ENCODE results near the gene AVEN. TPM values are rescaled to one million over a fixed set of nuclear protein-coding genes. Genes with fewer than 3 reads are reported as not detected.

AVEN gene
- total and polyA plus RNA-seq, 2 of the 8 experiments (the other 6 are each of a cell fraction or from before 2014, with no cell fraction given), result 5.5 to 17.0 TPM

- TF ChIP-seq ATF2 (IDR thresholded peaks at IDR 0.05; ENCODE audit: low read length), result no peak
- no peak for TF ChIP-seq RXRA (IDR thresholded peaks at IDR 0.05; ENCODE audit: insufficient read depth, low read depth, low read length)
- TF ChIP-seq JUN (IDR thresholded peaks at IDR 0.05; ENCODE audit: low read depth, low read length), result no peak
- no peak for TF ChIP-seq CTBP2 (IDR thresholded peaks at IDR 0.05; ENCODE audit: borderline replicate concordance, insufficient read depth, insufficient read length, low read length)
- no peak for TF ChIP-seq MAFK (IDR thresholded peaks at IDR 0.05; ENCODE audit: low read depth, low read length)
- no peak for TF ChIP-seq CEBPB (IDR thresholded peaks at IDR 0.05; ENCODE audit: low read depth, low read length)
- TF ChIP-seq USF2 (IDR thresholded peaks at IDR 0.05; ENCODE audit: low read length), result no peak
- ChIA-PET POLR2A (ENCODE audit: partially characterized antibody) (no interaction called here), CTCF (ENCODE audit: partially characterized antibody) (interaction anchor here (0.6 kb wide), 1 partner anchor 1792 kb away, joined by 4 read pairs; no protein-coding TSS in a partner anchor)
- Histone ChIP-seq H2AK5ac (ENCODE audit: low read depth, low read length) (no peak overlapping the region), H3K9me3 (ENCODE audit: insufficient read depth in 2 of 2, low read depth in 1 of 2, low read length in 1 of 2) (no peaks in the 10 kb centered on the region), H2BK12ac (ENCODE audit: low read depth, low read length) (no peak overlapping the region), H4K91ac (replicated peaks; ENCODE audit: insufficient read length, low read length) (no peak overlapping the region), H4K5ac (ENCODE audit: insufficient read length, low read depth, low read length) (no peak overlapping the region), H3K18ac (ENCODE audit: extremely low read depth, low read length) (no peak overlapping the region), H3K23ac (ENCODE audit: insufficient read length) (no peak overlapping the region), H4K8ac (ENCODE audit: extremely low read depth, insufficient read depth, low read length) (no peak overlapping the region), H2AFZ (ENCODE audit: low read length) (no peak overlapping the region), H3K23me2 (ENCODE audit: low read depth, low read length) (no peaks in the 10 kb centered on the region), H3K36me3 (ENCODE audit: control insufficient read depth in 2 of 4, insufficient read depth in 4 of 4, low read length in 3 of 4) (no peaks in the 10 kb centered on the region), H3K79me1 (ENCODE audit: low read depth, low read length) (no peaks in the 10 kb centered on the region), H3K27me3 (replicated peaks in 1 of 4; ENCODE audit: control insufficient read depth in 3 of 4, extremely low read depth in 1 of 4, insufficient read depth in 3 of 4, low read length in 3 of 4) (no peaks in the 10 kb centered on the region), H2BK5ac (ENCODE audit: low read depth, low read length) (no peak overlapping the region), H3K56ac (replicated peaks; ENCODE audit: insufficient read length, low read depth, low read length) (no peak overlapping the region), H3K4me3 (ENCODE audit: extremely low read depth in 1 of 4, insufficient read depth in 2 of 4, low read depth in 3 of 4, low read length in 4 of 4) (no peak overlapping the region), H3K9ac (replicated peaks in 1 of 4; ENCODE audit: extremely low read depth in 1 of 4, low read depth in 3 of 4, low read length in 3 of 4) (no peak overlapping the region), H2BK120ac (replicated peaks; ENCODE audit: low read depth, low read length) (no peak overlapping the region), H3K4ac (replicated peaks; ENCODE audit: insufficient read length, low read depth, low read length) (no peak overlapping the region), H3K4me2 (ENCODE audit: insufficient read depth in 1 of 2, low read depth in 2 of 2, low read length in 2 of 2) (no peak overlapping the region), H2BK15ac (ENCODE audit: low read length) (no peak overlapping the region), H2BK20ac (ENCODE audit: low read length) (no peak overlapping the region), H3K4me1 (replicated peaks in 1 of 4; ENCODE audit: control insufficient read depth in 3 of 4, insufficient read depth in 4 of 4, low read length in 3 of 4) (peaks cover 0 to 3% (median 0%) of the 10 kb centered on the region in 4 experiments; a peak in 2 of 7 replicates), H3K14ac (ENCODE audit: insufficient read length) (no peak overlapping the region), H3K27ac (ENCODE audit: low read depth, low read length) (no peak overlapping the region), H4K20me1 (replicated peaks in 1 of 2; ENCODE audit: control insufficient read depth in 1 of 2, insufficient read depth in 2 of 2, low read length in 2 of 2) (no peaks in the 10 kb centered on the region), H3K79me2 (ENCODE audit: control insufficient read depth in 1 of 2, insufficient read depth in 2 of 2, low read length in 2 of 2) (no peaks in the 10 kb centered on the region)
- WGBS, 2 experiments (ENCODE audit: extremely low coverage in 1 of 2, insufficient coverage in 1 of 2, insufficient read length in 1 of 2, insufficient replicate concordance in 2 of 2, low coverage in 1 of 2, low lambda C conversion rate in 2 of 2, missing lambda C conversion rate in 1 of 2), result 88% methylated on average over 7 of the region's 8 CpGs; no CpG with 5 or more reads in 1 of the 2 experiments
- FAIRE-seq (no peak), DNase-seq (ENCODE audit: low read depth in 1 of 2, low spot score in 2 of 2) (no peak)
These were observed 213.6 kb downstream of the AVEN start for GRCh38 chr15:33825453-33825852.

Data from H1 (cell line).